T-cell (primary cell): Measurements from ENCODE around the gene CCL20. TPM values are rescaled to one million over a fixed set of nuclear protein-coding genes. Genes with fewer than 3 reads are reported as not detected.

Experiments used
- ATAC-seq, 4 experiments: fragments of 200-7000 bp in 3 of 4; fragments of 150-1000 bp in 1 of 4; cut with Tn5 transposase; replicated peaks in 1 of 4; 1 replicate in 3 of 4; 2 replicates in 1 of 4; pipeline ENCODE4 v1.10.0; 2021; ENCODE audit warnings: moderate library complexity in 3 of 4, mild to moderate bottlenecking in 2 of 4, moderate number of reproducible peaks in 1 of 4
- CTCF ChIA-PET, 2 donors: fragments of 300-600 bp; sonication (Branson Sonifier 250); formaldehyde crosslinking; loops; one replicate each; lab custom pipeline; 2022; ENCODE audit warnings: antibody characterized with exemption in 2 of 2; lab: Charles Lee
- POLR2A ChIA-PET, 2 donors: fragments of 300-600 bp; sonication (Branson Sonifier 250); formaldehyde crosslinking; loops; one replicate each; lab custom pipeline; 2022; ENCODE audit warnings: antibody characterized with exemption in 2 of 2; lab: Charles Lee
- DNase-seq, 35 experiments: peaks; one replicate each; pipeline versions ENCODE4 v3.0.0 to v3.0.0-alpha.2; 2013 to 2023
- H3K27ac ChIP-seq: one replicate; pipeline ENCODE4 v1.5.1; 2013; ENCODE audit warnings: low read length
- H3K27me3 ChIP-seq, 2 experiments: replicated peaks in 1 of 2; 1 replicate in 1 of 2; 2 replicates in 1 of 2; pipeline versions ENCODE4 v1.6.1 to v1.7.0; 2013; ENCODE audit warnings: low read length in 1 of 2, mixed read lengths in 1 of 2; ENCODE audit not compliant: control insufficient read depth in 2 of 2, insufficient read depth in 2 of 2; ENCODE audit errors: extremely low read depth in 1 of 2
- H3K36me3 ChIP-seq, 2 donors: 1 replicate in 1 of 2; 2 replicates in 1 of 2; pipeline versions ENCODE4 v1.6.1 to v1.7.0; 2013; ENCODE audit warnings: low read length in 1 of 2; ENCODE audit not compliant: control insufficient read depth in 2 of 2, insufficient read depth in 1 of 2; ENCODE audit errors: extremely low read depth in 1 of 2
- H3K4me1 ChIP-seq, 2 experiments: 1 replicate in 1 of 2; 2 replicates in 1 of 2; pipeline versions ENCODE4 v1.6.1 to v1.7.0; 2013; ENCODE audit warnings: low read length in 2 of 2, mixed read lengths in 1 of 2; ENCODE audit not compliant: insufficient read depth in 2 of 2, control insufficient read depth in 1 of 2; ENCODE audit errors: extremely low read depth in 1 of 2
- H3K4me3 ChIP-seq, 2 donors: 1 replicate in 1 of 2; 2 replicates in 1 of 2; pipeline versions ENCODE4 v1.5.1 to v1.7.0; 2013; ENCODE audit warnings: mild to moderate bottlenecking in 2 of 2, low read length in 1 of 2, moderate library complexity in 1 of 2; ENCODE audit not compliant: control insufficient read depth in 1 of 2; ENCODE audit errors: extremely low read depth in 1 of 2
- H3K9me3 ChIP-seq: 2 replicates; pipeline ENCODE4 v1.7.0; 2013
- H3K27ac Mint-ChIP-seq, 2 donors: one replicate each; pipeline ENCODE4 v1.8.0; 2020 to 2021; ENCODE audit warnings: mild to moderate bottlenecking in 2 of 2, mixed read lengths in 2 of 2
- H3K27me3 Mint-ChIP-seq, 2 donors: one replicate each; pipeline ENCODE4 v1.8.0; 2021 to 2022; ENCODE audit warnings: mixed read lengths in 2 of 2
- H3K36me3 Mint-ChIP-seq: one replicate; pipeline ENCODE4 v1.8.0; 2021; ENCODE audit warnings: mixed read lengths
- H3K4me1 Mint-ChIP-seq, 3 donors: one replicate each; pipeline ENCODE4 v1.8.0; 2020 to 2022; ENCODE audit warnings: mixed read lengths in 3 of 3, mild to moderate bottlenecking in 1 of 3
- H3K4me3 Mint-ChIP-seq, 3 donors: one replicate each; pipeline ENCODE4 v1.8.0; 2020 to 2022; ENCODE audit warnings: mild to moderate bottlenecking in 3 of 3, mixed read lengths in 3 of 3, moderate library complexity in 3 of 3
- H3K9me3 Mint-ChIP-seq, 3 donors: one replicate each; pipeline ENCODE4 v1.8.0; 2020 to 2022; ENCODE audit warnings: mixed read lengths in 3 of 3
- WGBS: methylation state at CpG from one replicate; pipeline ENCODE4 v1.1.5; 2013; ENCODE audit warnings: missing lambda C conversion rate; ENCODE audit not compliant: insufficient coverage; 5-methylcytosine and 5-hydroxymethylcytosine counted together
- total RNA-seq, 35 experiments: library from RNA in 6 of 35; stranded (reverse) in 6 of 35; fragments of 120-200 nt in 1 of 35; gene quantifications; one replicate each; pipeline versions ENCODE4 v1.2.1 to v1.2.4 and lab custom pipeline; 2013 to 2026

Gene CCL20
- total RNA-seq, 5 donors from 2014 or later (not counting 1 experiment from before 2014, with no cell fraction given), result 1.8 to 3.0 (median 1.9) TPM; not detected in 2

- ChIA-PET POLR2A (no interaction called here), CTCF (interaction anchor here (0.6 to 1.2 kb wide), 4 partner anchors 8 to 537 kb away, joined by 3 to 5 read pairs (median 3); no protein-coding TSS in a partner anchor)
- no peak overlapping the region for H3K4me3 ChIP-seq
- no peaks in the 10 kb centered on the region for H3K9me3 ChIP-seq
- H3K4me1 ChIP-seq, result peaks cover 0 to 3% of the 10 kb centered on the region in 2 experiments
- H3K27me3 Mint-ChIP-seq, result no peaks in the 10 kb centered on the region
- 69% methylated on average over 8 of the region's 15 CpGs for WGBS
- peak in 1 of 35 experiments; percentile 18 for DNase-seq
- no peak overlapping the region for H3K4me3 Mint-ChIP-seq
- no peaks in the 10 kb centered on the region for H3K36me3 Mint-ChIP-seq
- no peak for ATAC-seq
- H3K36me3 ChIP-seq, result no peaks in the 10 kb centered on the region
- H3K9me3 Mint-ChIP-seq, result no peaks in the 10 kb centered on the region
- H3K27me3 ChIP-seq, result peaks cover 0 to 2% of the 10 kb centered on the region in 2 experiments
- no peak overlapping the region for H3K27ac ChIP-seq
- H3K4me1 Mint-ChIP-seq, result peaks cover 0 to 11% (median 7%) of the 10 kb centered on the region in 3 donors
- no peak overlapping the region for H3K27ac Mint-ChIP-seq
Measured at GRCh38 chr2:227774011-227774624, 39.5 kb upstream of the CCL20 start.

- H3K36me3 ChIP-seq, result no peaks in the 10 kb centered on the region
- no peak overlapping the region for H3K4me3 ChIP-seq
- no peaks in the 10 kb centered on the region for H3K9me3 ChIP-seq
- H3K27me3 ChIP-seq, result peaks cover 0 to 2% of the 10 kb centered on the region in 2 experiments
- Mint-ChIP-seq H3K27me3 (no peaks in the 10 kb centered on the region), H3K9me3 (no peaks in the 10 kb centered on the region), H3K36me3 (no peaks in the 10 kb centered on the region), H3K27ac (peak overlapping the region in 1 of 2 donors; percentile 1), H3K4me3 (no peak overlapping the region), H3K4me1 (peaks cover 0 to 11% (median 7%) of the 10 kb centered on the region in 3 donors)
- H3K4me1 ChIP-seq, result peaks cover 0 to 3% of the 10 kb centered on the region in 2 experiments
- 39% methylated on average over 2 of the region's 6 CpGs for WGBS
- H3K27ac ChIP-seq, result no peak overlapping the region
- ChIA-PET CTCF (interaction anchor here (0.6 to 1.2 kb wide), 4 partner anchors 8 to 87 kb away, joined by 3 to 5 read pairs (median 3); no protein-coding TSS in a partner anchor), POLR2A (no interaction called here)
- DNase-seq (no peak), ATAC-seq (no peak)
Measured at GRCh38 chr2:227774895-227775842, 38.5 kb upstream of the CCL20 start.

DNA sequence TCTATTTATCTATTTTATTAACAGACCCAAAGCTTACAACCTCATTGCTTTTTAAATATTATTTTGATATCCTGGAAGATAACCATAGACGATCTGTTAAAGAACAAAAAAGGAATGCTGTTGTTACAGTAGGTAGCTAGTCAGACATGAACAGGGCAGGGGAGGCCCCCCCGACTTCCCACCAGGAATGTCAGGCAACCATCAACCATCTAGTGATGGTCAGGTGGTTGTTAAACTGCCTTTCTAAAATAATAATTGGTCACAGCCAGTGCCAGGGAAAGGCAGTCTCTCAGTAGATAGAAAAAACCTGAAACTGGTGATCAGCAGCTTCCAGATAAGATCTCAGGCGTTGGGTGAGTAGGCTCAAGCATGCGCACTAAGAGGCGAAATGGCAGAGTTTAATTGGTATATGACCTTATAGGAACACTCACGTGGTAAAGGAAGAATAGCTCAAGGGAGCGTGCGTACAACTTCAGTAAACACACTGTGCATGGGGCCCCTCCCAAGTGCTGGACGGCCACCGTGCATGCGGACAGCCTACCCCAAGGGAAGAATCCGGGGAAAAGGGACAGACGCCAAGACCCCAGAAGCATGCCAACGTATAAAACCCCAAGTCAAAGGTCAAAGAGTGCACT, 32.5 kb upstream of the CCL20 start:
- POLR2A ChIA-PET, result no interaction called here
- H3K36me3 ChIP-seq, result no peaks in the 10 kb centered on the region
- no peak overlapping the region for H3K27ac Mint-ChIP-seq
- H3K27me3 Mint-ChIP-seq, result no peaks in the 10 kb centered on the region
- H3K9me3 ChIP-seq, result no peaks in the 10 kb centered on the region
- peaks cover 0 to 3% of the 10 kb centered on the region in 2 experiments for H3K27me3 ChIP-seq
- no peak overlapping the region for H3K4me3 ChIP-seq
- no peak for ATAC-seq
- WGBS, result 86% methylated on average over 11 of the region's 14 CpGs
- H3K4me1 Mint-ChIP-seq, result peaks cover 0 to 18% (median 14%) of the 10 kb centered on the region in 3 donors
- no peak overlapping the region for H3K27ac ChIP-seq
- CTCF ChIA-PET, result interaction anchor here in 1 of 2 donors (0.7 kb wide), 1 partner anchor 15 kb away, joined by 3 read pairs; no protein-coding TSS in a partner anchor
- no peak for DNase-seq
- no peaks in the 10 kb centered on the region for H3K36me3 Mint-ChIP-seq
- H3K4me3 Mint-ChIP-seq, result no peak overlapping the region
- no peaks in the 10 kb centered on the region for H3K9me3 Mint-ChIP-seq
- H3K4me1 ChIP-seq, result peaks cover 0 to 9% of the 10 kb centered on the region in 2 experiments

DNA sequence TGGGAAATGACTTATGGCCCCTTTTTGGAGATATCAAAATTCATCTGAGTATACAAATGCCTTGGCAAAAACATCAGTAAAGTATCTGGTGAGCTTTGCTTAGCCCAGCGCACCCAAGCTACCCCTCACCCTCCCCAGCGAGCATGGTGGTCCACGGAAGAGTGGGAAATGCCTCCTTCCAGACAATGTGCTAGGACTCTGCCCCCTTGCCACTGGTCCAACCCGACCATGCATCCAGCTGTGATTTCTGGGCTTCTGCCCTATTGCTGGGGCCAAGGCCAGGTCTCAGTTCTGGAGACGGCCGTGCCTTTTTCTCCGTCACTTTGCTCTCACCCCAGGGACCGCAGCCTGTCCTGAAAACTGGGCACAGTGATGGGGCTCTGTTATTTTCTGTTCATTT, 31.8 kb upstream of the CCL20 start:
- Histone ChIP-seq H3K9me3 (no peaks in the 10 kb centered on the region), H3K27ac (no peak overlapping the region), H3K36me3 (no peaks in the 10 kb centered on the region), H3K27me3 (peaks cover 0 to 3% of the 10 kb centered on the region in 2 experiments), H3K4me3 (no peak overlapping the region), H3K4me1 (peaks cover 0 to 9% of the 10 kb centered on the region in 2 experiments)
- 77% methylated on average over 8 of the region's 8 CpGs for WGBS
- ChIA-PET POLR2A (no interaction called here), CTCF (no interaction called here)
- peaks cover 0 to 18% (median 14%) of the 10 kb centered on the region in 3 donors for H3K4me1 Mint-ChIP-seq
- no peaks in the 10 kb centered on the region for H3K36me3 Mint-ChIP-seq
- H3K27me3 Mint-ChIP-seq, result no peaks in the 10 kb centered on the region
- ATAC-seq, result no peak
- no peak overlapping the region for H3K27ac Mint-ChIP-seq
- no peak overlapping the region for H3K4me3 Mint-ChIP-seq
- DNase-seq, result no peak
- no peaks in the 10 kb centered on the region for H3K9me3 Mint-ChIP-seq

- H3K27me3 Mint-ChIP-seq, result no peaks in the 10 kb centered on the region
- DNase-seq (no peak), ATAC-seq (no peak)
- H3K4me3 ChIP-seq, result no peak overlapping the region
- peak overlapping the region; percentile 88 to 90 for H3K27ac Mint-ChIP-seq
- no peaks in the 10 kb centered on the region for H3K36me3 ChIP-seq
- no peaks in the 10 kb centered on the region for H3K9me3 Mint-ChIP-seq
- H3K4me3 Mint-ChIP-seq, result peak overlapping the region; percentile 44 to 77 (median 76)
- H3K9me3 ChIP-seq, result no peaks in the 10 kb centered on the region
- H3K4me1 ChIP-seq, result peaks cover 0 to 9% of the 10 kb centered on the region in 2 experiments
- no peaks in the 10 kb centered on the region for H3K36me3 Mint-ChIP-seq
- H3K27me3 ChIP-seq, result peaks cover 0 to 3% of the 10 kb centered on the region in 2 experiments
- no CpG with 5 or more reads among the region's 5 CpGs for WGBS
- peak overlapping the region; percentile 82 for H3K27ac ChIP-seq
- H3K4me1 Mint-ChIP-seq, result peaks cover 0 to 18% (median 14%) of the 10 kb centered on the region in 3 donors
- POLR2A ChIA-PET, result no interaction called here
- CTCF ChIA-PET, result interaction anchor here in 1 of 2 donors (0.8 to 1.6 kb wide), 4 partner anchors 8 to 78 kb away, joined by 3 to 5 read pairs (median 4); no protein-coding TSS in a partner anchor
Measured at GRCh38 chr2:227782804-227783203, 30.8 kb upstream of the CCL20 start.
